Lung (tissue), 12 donors: ENCODE measurements around the gene MMD. TPM values are rescaled to one million over a fixed set of nuclear protein-coding genes. Genes with fewer than 3 reads are reported as not detected.

Source experiments
- ATAC-seq: fragments of 200-7000 bp; cut with Tn5 transposase; one replicate; pipeline ENCODE4 v1.9.1; 2020; ENCODE audit warnings: moderate number of reproducible peaks; ENCODE audit not compliant: insufficient read depth, low FRiP score
- DNase-seq, 3 donors: peaks; one replicate each; pipeline ENCODE4 v3.0.0-alpha.2; 2013 to 2017
- H3K27ac ChIP-seq, 2 donors: one replicate each; pipeline ENCODE4 v1.5.1; 2013; ENCODE audit warnings: mild to moderate bottlenecking in 2 of 2, moderate library complexity in 2 of 2, control low read depth in 1 of 2, inconsistent platforms in 1 of 2, low read depth in 1 of 2, low read length in 1 of 2
- H3K27me3 ChIP-seq, 3 donors: one replicate each; pipeline ENCODE4 v1.5.1; 2013; ENCODE audit warnings: low read length in 2 of 3; ENCODE audit not compliant: control insufficient read depth in 3 of 3, insufficient read depth in 3 of 3
- H3K36me3 ChIP-seq, 4 donors: one replicate each; pipeline ENCODE4 v1.5.1; 2013; ENCODE audit warnings: low read length in 4 of 4, mild to moderate bottlenecking in 1 of 4, moderate library complexity in 1 of 4; ENCODE audit not compliant: control insufficient read depth in 4 of 4, insufficient read depth in 4 of 4
- H3K4me1 ChIP-seq, 5 donors: one replicate each; pipeline ENCODE4 v1.5.1; 2013; ENCODE audit warnings: low read length in 5 of 5, mild to moderate bottlenecking in 2 of 5, moderate library complexity in 1 of 5; ENCODE audit not compliant: control insufficient read depth in 5 of 5, insufficient read depth in 5 of 5
- H3K4me3 ChIP-seq: one replicate; pipeline ENCODE4 v1.5.1; 2013; ENCODE audit warnings: mild to moderate bottlenecking, control low read depth, moderate library complexity
- H3K9ac ChIP-seq, 2 donors: one replicate each; pipeline ENCODE4 v1.5.1; 2013; ENCODE audit warnings: low read length in 2 of 2, control low read depth in 1 of 2; ENCODE audit not compliant: insufficient read depth in 1 of 2
- H3K9me3 ChIP-seq, 4 donors: one replicate each; pipeline ENCODE4 v1.5.1; 2013; ENCODE audit warnings: low read length in 3 of 4, mild to moderate bottlenecking in 1 of 4, moderate library complexity in 1 of 4; ENCODE audit not compliant: control insufficient read depth in 4 of 4, insufficient read depth in 3 of 4
- CTCF ChIP-seq: IDR thresholded peaks from 2 replicates; pipeline ENCODE4 v1.5.1; 2012; ENCODE audit warnings: mild to moderate bottlenecking; ENCODE audit errors: control extremely low read depth, extremely low read depth
- WGBS, 2 donors: extraction: QIAGEN DNeasy Blood & Tissue Kit; methylation state at CpG; one replicate each; pipeline ENCODE4 v1.1.7; 2013; 5-methylcytosine and 5-hydroxymethylcytosine counted together
- polyA plus RNA-seq, 2 donors: library from polyadenylated mRNA; stranded (reverse); fragments of 200-250 nt; gene quantifications; one replicate each; pipeline ENCODE4 v1.2.1, GENCODE V29; 2013
- total RNA-seq, 2 donors: library from RNA; depleted of rRNA in 1 of 2; stranded (reverse); fragments of >200 nt in 1 of 2; gene quantifications; one replicate each; pipeline ENCODE4 v1.2.1, GENCODE V29; 2014 to 2021
- donor health status: control.
- donor health status: control.
- donor health status: Bipolar disorder and iron deficiency.
- donor health status: healthy.
- donor health status: DM: yes; HTN: yes; CAD: no.

MMD gene
- total and polyA plus RNA-seq, 4 donors: 10.9 to 19.0 (median 13.5) TPM

GRCh38 chr17:55343900-55344513 is 77.6 kb downstream of the MMD start:
- no peaks in the 10 kb centered on the region for H3K36me3 ChIP-seq
- H3K9me3 ChIP-seq: peaks cover 0 to 2% (median 0%) of the 10 kb centered on the region in 4 donors
- WGBS, 2 donors: 78 to 82% methylated on average over 4 of the region's 4 CpGs
- H3K4me3 ChIP-seq: no peak overlapping the region
- no peak for TF ChIP-seq CTCF
- peaks cover 0 to 6% (median 0%) of the 10 kb centered on the region in 3 donors for H3K27me3 ChIP-seq
- no peak for ATAC-seq
- H3K4me1 ChIP-seq: peaks cover 0 to 3% (median 0%) of the 10 kb centered on the region in 5 donors
- no peak for DNase-seq
- no peak overlapping the region for H3K9ac ChIP-seq
- no peak overlapping the region for H3K27ac ChIP-seq

- TF ChIP-seq CTCF: no peak
- peaks cover 0 to 1% (median 0%) of the 10 kb centered on the region in 5 donors for H3K4me1 ChIP-seq
- ATAC-seq (no peak), DNase-seq (no peak)
- no peak overlapping the region for H3K4me3 ChIP-seq
- WGBS, 2 donors: 77 to 87% methylated on average over 6 of the region's 6 CpGs
- H3K9ac ChIP-seq: no peak overlapping the region
- H3K36me3 ChIP-seq: no peaks in the 10 kb centered on the region
- H3K9me3 ChIP-seq: peaks cover 0 to 2% (median 0%) of the 10 kb centered on the region in 4 donors
- no peak overlapping the region for H3K27ac ChIP-seq
- H3K27me3 ChIP-seq: peaks cover 0 to 8% (median 0%) of the 10 kb centered on the region in 3 donors
Observed at GRCh38 chr17:55342800-55343585, 78.6 kb downstream of the MMD start.

Other genes starting within 250 kb of the MMD start
- gene HLF, start 156.9 kb downstream of the MMD start, total RNA-seq: 10 to 100 TPM in 1 of 2 donors, 1 to 10 TPM in 1; 9.9 to 21.3 TPM
- gene HLF, start 156.9 kb downstream of the MMD start, polyA plus RNA-seq: 1 to 10 TPM; 3.2 to 5.8 TPM
- not detected for gene SMIM36, start 89.6 kb upstream of the MMD start, total RNA-seq
- gene SMIM36, start 89.6 kb upstream of the MMD start, polyA plus RNA-seq: not detected